Measurements from ENCODE around the gene RUNX3. TPM values are rescaled to one million over a fixed set of nuclear protein-coding genes. Genes with fewer than 3 reads are reported as not detected.

Gene RUNX3
- polyA plus RNA-seq, 1 of the 3 experiments (the other 2 are of a cell fraction) = not detected

- TF ChIP-seq SIN3A (IDR thresholded peaks at IDR 0.05; ENCODE audit: borderline replicate concordance, low read depth, low read length) = no peak
- TF ChIP-seq ZBTB33 (IDR thresholded peaks at IDR 0.05; ENCODE audit: borderline replicate concordance, low read depth) = no peak
- no peak for TF ChIP-seq EP300 (IDR thresholded peaks at IDR 0.05; ENCODE audit: borderline replicate concordance in 1 of 2, low read depth in 1 of 2, low read length in 1 of 2)
- TF ChIP-seq REST (IDR thresholded peaks at IDR 0.05; ENCODE audit: low read depth, low read length) = no peak
- TF ChIP-seq CHD2 (IDR thresholded peaks at IDR 0.05; ENCODE audit: low read length, partially characterized antibody) = no peak
- TF ChIP-seq MXI1 (IDR thresholded peaks at IDR 0.05; ENCODE audit: low read depth, low read length) = no peak
- TF ChIP-seq TAF1 (IDR thresholded peaks at IDR 0.05; ENCODE audit: borderline replicate concordance, low read depth, low read length) = no peak
- no peak for TF ChIP-seq FOXM1 (IDR thresholded peaks at IDR 0.05; ENCODE audit: low read depth)
- TF ChIP-seq GATA2 (CRISPR knock-in tag; IDR thresholded peaks at IDR 0.05) = no peak
- POLR2A ChIA-PET = no interaction called here
- no peaks in the 10 kb centered on the region for H3K27me3 ChIP-seq (ENCODE audit: insufficient read depth)
- no peak for DNase-seq
- H4K20me1 ChIP-seq (ENCODE audit: insufficient read depth) = no peaks in the 10 kb centered on the region
- no peaks in the 10 kb centered on the region for H3K79me2 ChIP-seq (ENCODE audit: insufficient read depth)
- no peaks in the 10 kb centered on the region for H3K9me3 ChIP-seq
- CTCF ChIA-PET = interaction anchor here (1.2 to 1.9 kb wide), 4 partner anchors 10 to 40 kb away, joined by 3 to 5 read pairs (median 4); no protein-coding TSS in a partner anchor
- no peak overlapping the region for H3K9ac ChIP-seq
- H3K4me1 ChIP-seq (ENCODE audit: control insufficient read depth in 1 of 2, insufficient read depth in 2 of 2, low read depth in 1 of 2, low read length in 1 of 2) = no peaks in the 10 kb centered on the region
- H3K36me3 ChIP-seq (replicated peaks in 1 of 2; ENCODE audit: control insufficient read depth in 1 of 2, insufficient read depth in 2 of 2, low read length in 1 of 2) = no peaks in the 10 kb centered on the region
- no peak overlapping the region for H3K4me3 ChIP-seq (ENCODE audit: low read depth in 2 of 2, low read length in 1 of 2)
- no peak overlapping the region for H3K27ac ChIP-seq (ENCODE audit: low read depth in 2 of 2, low read length in 1 of 2)
- no peaks in the 10 kb centered on the region for H3F3A ChIP-seq (replicated peaks; ENCODE audit: insufficient read depth)
- no peak overlapping the region for H2AFZ ChIP-seq (ENCODE audit: low read depth)
- no peaks in the 10 kb centered on the region for H3K9me2 ChIP-seq
- H3K4me2 ChIP-seq = no peak overlapping the region
- WGBS (ENCODE audit: low lambda C conversion rate) = 79% methylated on average over 1 of the region's 1 CpG
These were observed 71.8 kb downstream of the RUNX3 start for GRCh38 chr1:24858277-24858676.

GRCh38 chr1:24857507-24858133 lies 72.5 kb downstream of the RUNX3 start:
- H3K9ac ChIP-seq = no peak overlapping the region
- POLR2A ChIA-PET = no interaction called here
- WGBS (ENCODE audit: low lambda C conversion rate) = 54% methylated on average over 5 of the region's 6 CpGs
- no peak overlapping the region for H2AFZ ChIP-seq (ENCODE audit: low read depth)
- CTCF ChIA-PET = interaction anchor here (0.6 to 1.9 kb wide), 4 partner anchors 9 to 244 kb away, joined by 3 to 5 read pairs (median 4); no protein-coding TSS in a partner anchor
- no peaks in the 10 kb centered on the region for H3K9me3 ChIP-seq
- DNase-seq = no peak
- no peak overlapping the region for H3K4me2 ChIP-seq
- H3K27ac ChIP-seq (ENCODE audit: low read depth in 2 of 2, low read length in 1 of 2) = no peak overlapping the region
- no peaks in the 10 kb centered on the region for H4K20me1 ChIP-seq (ENCODE audit: insufficient read depth)
- no peak for TF ChIP-seq REST (IDR thresholded peaks at IDR 0.05; ENCODE audit: low read depth, low read length)
- TF ChIP-seq FOSL2 (IDR thresholded peaks at IDR 0.05; ENCODE audit: borderline replicate concordance, low read depth) = no peak
- TF ChIP-seq MAX (IDR thresholded peaks at IDR 0.05; ENCODE audit: low read depth) = no peak
- no peak for TF ChIP-seq GATA2 (CRISPR knock-in tag; IDR thresholded peaks at IDR 0.05)
- TF ChIP-seq GABPA (IDR thresholded peaks at IDR 0.05; ENCODE audit: low read depth) = no peak
- no peak for TF ChIP-seq RFX5 (IDR thresholded peaks at IDR 0.05; ENCODE audit: low read length)
- TF ChIP-seq EP300 (IDR thresholded peaks at IDR 0.05; ENCODE audit: borderline replicate concordance in 1 of 2, low read depth in 1 of 2, low read length in 1 of 2) = no peak
- TF ChIP-seq TEAD4 (IDR thresholded peaks at IDR 0.05; ENCODE audit: borderline replicate concordance, insufficient read depth) = no peak
- H3K79me2 ChIP-seq (ENCODE audit: insufficient read depth) = no peaks in the 10 kb centered on the region
- no peaks in the 10 kb centered on the region for H3K4me1 ChIP-seq (ENCODE audit: control insufficient read depth in 1 of 2, insufficient read depth in 2 of 2, low read depth in 1 of 2, low read length in 1 of 2)
- H3K27me3 ChIP-seq (ENCODE audit: insufficient read depth) = no peaks in the 10 kb centered on the region
- no peaks in the 10 kb centered on the region for H3F3A ChIP-seq (replicated peaks; ENCODE audit: insufficient read depth)
- no peaks in the 10 kb centered on the region for H3K9me2 ChIP-seq
- no peaks in the 10 kb centered on the region for H3K36me3 ChIP-seq (replicated peaks in 1 of 2; ENCODE audit: control insufficient read depth in 1 of 2, insufficient read depth in 2 of 2, low read length in 1 of 2)
- no peak overlapping the region for H3K4me3 ChIP-seq (ENCODE audit: low read depth in 2 of 2, low read length in 1 of 2)
